ENCODE measurements around the gene TCF3. TPM values are rescaled to one million over a fixed set of nuclear protein-coding genes. Genes with fewer than 3 reads are reported as not detected.

The TCF3 gene
- total and polyA plus RNA-seq, 4 donors: 5.2 to 119 (median 12.8) TPM

DNA sequence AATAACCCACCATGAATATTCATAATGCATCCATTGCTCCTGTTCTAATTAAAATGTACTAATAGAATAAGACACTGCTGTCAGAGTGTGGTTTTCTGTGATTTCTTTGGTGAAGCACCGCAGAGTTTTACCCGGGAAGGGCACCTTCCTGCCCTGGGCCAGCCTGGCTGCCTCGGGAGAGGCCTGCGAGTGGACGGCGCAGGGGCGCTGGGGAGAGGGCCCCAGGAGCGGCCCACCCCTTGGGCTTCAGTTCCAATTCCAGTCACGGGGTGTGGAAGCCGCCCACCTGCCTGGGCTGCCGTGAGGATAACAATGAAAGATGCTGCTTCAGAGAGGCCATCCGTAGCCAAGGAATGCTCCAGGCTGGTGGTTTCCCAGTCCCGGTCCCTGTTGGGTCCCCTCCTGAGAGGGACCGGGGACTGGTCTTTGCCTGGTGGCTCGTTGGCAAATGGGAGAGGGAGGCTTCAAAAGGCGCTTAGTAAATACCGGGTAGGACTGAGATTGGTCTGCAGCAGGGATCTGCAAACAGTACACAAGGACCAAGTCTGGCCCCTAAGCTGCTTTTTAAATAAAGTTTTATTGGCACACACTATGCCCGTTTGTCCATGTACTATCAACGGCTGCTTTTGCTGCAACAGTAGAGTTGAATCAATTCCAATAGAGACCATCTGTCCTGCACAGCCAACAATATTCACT is 18.0 kb downstream of the TCF3 start:
- H3K27ac ChIP-seq (ENCODE audit: low read depth in 1 of 2, low read length in 2 of 2): no peak overlapping the region
- peaks cover 0 to 6% (median 3%) of the 10 kb centered on the region in 4 donors for H3K36me3 ChIP-seq (ENCODE audit: control insufficient read depth in 4 of 4, insufficient read depth in 3 of 4, low read depth in 1 of 4, low read length in 3 of 4)
- WGBS: 97% methylated on average over 19 of the region's 19 CpGs
- no peak for TF ChIP-seq JUND (IDR thresholded peaks at IDR 0.05)
- TF ChIP-seq YY1 (IDR thresholded peaks at IDR 0.05): no peak
- no peak for TF ChIP-seq HNF4A (conservative IDR thresholded peaks at IDR 0.05)
- TF ChIP-seq, protein P1, sequence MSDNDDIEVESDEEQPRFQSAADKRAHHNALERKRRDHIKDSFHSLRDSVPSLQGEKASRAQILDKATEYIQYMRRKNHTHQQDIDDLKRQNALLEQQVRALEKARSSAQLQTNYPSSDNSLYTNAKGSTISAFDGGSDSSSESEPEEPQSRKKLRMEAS (IDR thresholded peaks at IDR 0.05): no peak
- TF ChIP-seq EGR1 (IDR thresholded peaks at IDR 0.05; ENCODE audit: low read depth in 2 of 2): no peak
- H3K4me1 ChIP-seq (ENCODE audit: control insufficient read depth in 4 of 4, insufficient read depth in 4 of 4, low read length in 3 of 4): no peaks in the 10 kb centered on the region
- H3K4me3 ChIP-seq (ENCODE audit: low read depth in 1 of 3, low read length in 3 of 3): no peak overlapping the region
- no peaks in the 10 kb centered on the region for H3K27me3 ChIP-seq (ENCODE audit: control insufficient read depth in 4 of 4, insufficient read depth in 4 of 4, low read length in 3 of 4)
- peaks cover 0 to 2% (median 0%) of the 10 kb centered on the region in 4 donors for H3K9me3 ChIP-seq (ENCODE audit: control insufficient read depth in 4 of 4, low read length in 3 of 4)
- no peak for DNase-seq (ENCODE audit: low spot score)
- no peak overlapping the region for H3K9ac ChIP-seq (ENCODE audit: low read depth in 1 of 2, low read length in 2 of 2)

GRCh38 chr19:1633269-1633826 is 19.1 kb downstream of the TCF3 start:
- no peak overlapping the region for H3K27ac ChIP-seq (ENCODE audit: low read depth in 1 of 2, low read length in 2 of 2)
- peaks cover 0 to 2% (median 0%) of the 10 kb centered on the region in 4 donors for H3K9me3 ChIP-seq (ENCODE audit: control insufficient read depth in 4 of 4, low read length in 3 of 4)
- H3K27me3 ChIP-seq (ENCODE audit: control insufficient read depth in 4 of 4, insufficient read depth in 4 of 4, low read length in 3 of 4): no peaks in the 10 kb centered on the region
- no peak for DNase-seq (ENCODE audit: low spot score)
- WGBS: 91% methylated on average over 11 of the region's 11 CpGs
- H3K9ac ChIP-seq (ENCODE audit: low read depth in 1 of 2, low read length in 2 of 2): no peak overlapping the region
- no peak overlapping the region for H3K4me3 ChIP-seq (ENCODE audit: low read depth in 1 of 3, low read length in 3 of 3)
- TF ChIP-seq FOXA1 (IDR thresholded peaks at IDR 0.05): no peak
- TF ChIP-seq, protein P2, sequence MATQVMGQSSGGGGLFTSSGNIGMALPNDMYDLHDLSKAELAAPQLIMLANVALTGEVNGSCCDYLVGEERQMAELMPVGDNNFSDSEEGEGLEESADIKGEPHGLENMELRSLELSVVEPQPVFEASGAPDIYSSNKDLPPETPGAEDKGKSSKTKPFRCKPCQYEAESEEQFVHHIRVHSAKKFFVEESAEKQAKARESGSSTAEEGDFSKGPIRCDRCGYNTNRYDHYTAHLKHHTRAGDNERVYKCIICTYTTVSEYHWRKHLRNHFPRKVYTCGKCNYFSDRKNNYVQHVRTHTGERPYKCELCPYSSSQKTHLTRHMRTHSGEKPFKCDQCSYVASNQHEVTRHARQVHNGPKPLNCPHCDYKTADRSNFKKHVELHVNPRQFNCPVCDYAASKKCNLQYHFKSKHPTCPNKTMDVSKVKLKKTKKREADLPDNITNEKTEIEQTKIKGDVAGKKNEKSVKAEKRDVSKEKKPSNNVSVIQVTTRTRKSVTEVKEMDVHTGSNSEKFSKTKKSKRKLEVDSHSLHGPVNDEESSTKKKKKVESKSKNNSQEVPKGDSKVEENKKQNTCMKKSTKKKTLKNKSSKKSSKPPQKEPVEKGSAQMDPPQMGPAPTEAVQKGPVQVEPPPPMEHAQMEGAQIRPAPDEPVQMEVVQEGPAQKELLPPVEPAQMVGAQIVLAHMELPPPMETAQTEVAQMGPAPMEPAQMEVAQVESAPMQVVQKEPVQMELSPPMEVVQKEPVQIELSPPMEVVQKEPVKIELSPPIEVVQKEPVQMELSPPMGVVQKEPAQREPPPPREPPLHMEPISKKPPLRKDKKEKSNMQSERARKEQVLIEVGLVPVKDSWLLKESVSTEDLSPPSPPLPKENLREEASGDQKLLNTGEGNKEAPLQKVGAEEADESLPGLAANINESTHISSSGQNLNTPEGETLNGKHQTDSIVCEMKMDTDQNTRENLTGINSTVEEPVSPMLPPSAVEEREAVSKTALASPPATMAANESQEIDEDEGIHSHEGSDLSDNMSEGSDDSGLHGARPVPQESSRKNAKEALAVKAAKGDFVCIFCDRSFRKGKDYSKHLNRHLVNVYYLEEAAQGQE (IDR thresholded peaks at IDR 0.05): no peak
- TF ChIP-seq RAD21 (IDR thresholded peaks at IDR 0.05): no peak
- TF ChIP-seq EGR1 (IDR thresholded peaks at IDR 0.05; ENCODE audit: low read depth in 2 of 2): no peak
- no peak for TF ChIP-seq RXRA (IDR thresholded peaks at IDR 0.05)
- TF ChIP-seq ATF3 (IDR thresholded peaks at IDR 0.05): no peak
- no peak for TF ChIP-seq SP1 (IDR thresholded peaks at IDR 0.05)
- no peak for TF ChIP-seq YY1 (IDR thresholded peaks at IDR 0.05)
- H3K36me3 ChIP-seq (ENCODE audit: control insufficient read depth in 4 of 4, insufficient read depth in 3 of 4, low read depth in 1 of 4, low read length in 3 of 4): peaks cover 0 to 6% (median 3%) of the 10 kb centered on the region in 4 donors
- H3K4me1 ChIP-seq (ENCODE audit: control insufficient read depth in 4 of 4, insufficient read depth in 4 of 4, low read length in 3 of 4): no peaks in the 10 kb centered on the region

DNA sequence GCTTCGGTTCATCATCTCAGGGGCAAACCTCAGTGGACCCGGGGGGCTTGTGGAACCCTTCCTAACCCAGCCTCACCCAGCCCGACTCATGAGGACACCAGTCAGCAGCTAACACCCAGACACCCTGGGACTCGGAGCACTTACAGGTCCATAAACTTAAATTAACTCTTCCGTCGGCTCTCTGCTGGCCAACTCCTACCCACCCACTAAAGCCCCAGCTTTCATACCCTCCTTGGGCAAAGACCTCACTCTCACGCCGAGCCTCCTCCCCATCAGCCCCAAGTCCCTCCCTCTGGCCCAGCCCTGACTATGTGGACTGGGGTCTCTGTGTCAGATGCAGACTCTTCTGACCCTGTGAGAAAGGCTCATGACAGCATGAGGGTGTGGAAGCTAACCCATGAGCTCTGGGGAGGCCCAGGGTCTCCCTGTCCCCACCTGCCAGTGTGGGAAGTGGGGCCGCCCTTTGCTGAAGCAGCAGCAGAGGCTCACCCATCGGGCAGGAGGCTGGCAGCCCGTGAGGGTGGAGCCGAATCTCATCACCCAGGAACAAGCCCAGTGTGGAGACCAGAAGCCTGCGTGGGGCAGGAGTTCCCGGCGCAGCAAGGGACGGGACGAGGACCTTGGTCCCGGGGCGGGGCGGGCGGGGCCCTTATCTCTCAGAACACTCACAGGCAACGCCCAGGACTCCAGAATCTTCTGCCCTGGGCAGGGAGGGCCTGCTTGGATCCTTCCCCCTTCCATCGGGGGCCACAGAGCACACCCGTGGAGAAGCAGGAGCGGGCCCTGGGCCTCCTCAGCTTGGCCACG is 19.8 kb downstream of the TCF3 start:
- TF ChIP-seq ATF3 (IDR thresholded peaks at IDR 0.05) (no peak), EGR1 (IDR thresholded peaks at IDR 0.05; ENCODE audit: low read depth in 2 of 2) (no peak), FOXA2 (IDR thresholded peaks at IDR 0.05) (no peak)
- no peak overlapping the region for H3K9ac ChIP-seq (ENCODE audit: low read depth in 1 of 2, low read length in 2 of 2)
- H3K36me3 ChIP-seq (ENCODE audit: control insufficient read depth in 4 of 4, insufficient read depth in 3 of 4, low read depth in 1 of 4, low read length in 3 of 4): peaks cover 0 to 5% (median 2%) of the 10 kb centered on the region in 4 donors
- no peak overlapping the region for H3K4me3 ChIP-seq (ENCODE audit: low read depth in 1 of 3, low read length in 3 of 3)
- H3K27me3 ChIP-seq (ENCODE audit: control insufficient read depth in 4 of 4, insufficient read depth in 4 of 4, low read length in 3 of 4): no peaks in the 10 kb centered on the region
- peak; percentile 94 for DNase-seq (ENCODE audit: low spot score)
- peaks cover 0 to 2% (median 0%) of the 10 kb centered on the region in 4 donors for H3K9me3 ChIP-seq (ENCODE audit: control insufficient read depth in 4 of 4, low read length in 3 of 4)
- no peaks in the 10 kb centered on the region for H3K4me1 ChIP-seq (ENCODE audit: control insufficient read depth in 4 of 4, insufficient read depth in 4 of 4, low read length in 3 of 4)
- H3K27ac ChIP-seq (ENCODE audit: low read depth in 1 of 2, low read length in 2 of 2): no peak overlapping the region
- 90% methylated on average over 26 of the region's 26 CpGs for WGBS
